Memory B cell (primary cell): ENCODE results near the gene FRYL.
"Not testable (repeated sequence)": the region's sequence is repeated elsewhere in the genome, so short reads cannot be mapped to it uniquely, and the experiment has no call there.

Experiments
- ATAC-seq: fragments of 150-1000 bp; cut with Tn5 transposase; 2 replicates; pipeline ENCODE4 v1.10.0; 2021; ENCODE audit warnings: low read depth, mild to moderate bottlenecking, moderate library complexity
- DNase-seq, 2 donors: peaks; one replicate each; pipeline ENCODE4 v3.0.0; 2022; ENCODE audit warnings: low spot score in 2 of 2
- H3K27ac Mint-ChIP-seq: one replicate; pipeline ENCODE4 v1.8.0; 2022; ENCODE audit warnings: mild to moderate bottlenecking, moderate library complexity, mixed read lengths
- H3K27me3 Mint-ChIP-seq: one replicate; pipeline ENCODE4 v1.8.0; 2022; ENCODE audit warnings: mixed read lengths
- H3K36me3 Mint-ChIP-seq: one replicate; pipeline ENCODE4 v1.8.0; 2022; ENCODE audit warnings: mild to moderate bottlenecking, mixed read lengths
- H3K4me1 Mint-ChIP-seq: one replicate; pipeline ENCODE4 v1.8.0; 2022; ENCODE audit warnings: mixed read lengths
- H3K4me3 Mint-ChIP-seq: one replicate; pipeline ENCODE4 v1.8.0; 2022; ENCODE audit warnings: mild to moderate bottlenecking, moderate library complexity, mixed read lengths
- H3K9me3 Mint-ChIP-seq: one replicate; pipeline ENCODE4 v1.8.0; 2022; ENCODE audit warnings: mixed read lengths

Gene FRYL

GRCh38 chr4:48748949-48749596 is 31.0 kb downstream of the FRYL start:
- Mint-ChIP-seq H3K36me3 (peaks cover 19% of the 10 kb centered on the region), H3K9me3 (no peaks in the 10 kb centered on the region), H3K4me1 (peaks cover 37% of the 10 kb centered on the region), H3K27ac (peak overlapping the region; percentile 11), H3K4me3 (no peak overlapping the region), H3K27me3 (no peaks in the 10 kb centered on the region)
- no peak for ATAC-seq
- DNase-seq: no peak

- no peaks in the 10 kb centered on the region for H3K9me3 Mint-ChIP-seq
- peak overlapping the region; percentile 53 for H3K27ac Mint-ChIP-seq
- peaks cover 17% of the 10 kb centered on the region for H3K36me3 Mint-ChIP-seq
- no peaks in the 10 kb centered on the region for H3K27me3 Mint-ChIP-seq
- ATAC-seq (no peak), DNase-seq (no peak)
- H3K4me3 Mint-ChIP-seq: no peak overlapping the region
- peaks cover 38% of the 10 kb centered on the region for H3K4me1 Mint-ChIP-seq
These were observed 33.3 kb downstream of the FRYL start for GRCh38 chr4:48746608-48747362.

- not testable (repeated sequence) for DNase-seq, H3K27me3 Mint-ChIP-seq, H3K9me3 Mint-ChIP-seq, H3K4me3 Mint-ChIP-seq, H3K27ac Mint-ChIP-seq, ATAC-seq
- peaks cover 17% of the 10 kb centered on the region for H3K36me3 Mint-ChIP-seq
- H3K4me1 Mint-ChIP-seq: peaks cover 36% of the 10 kb centered on the region
These were observed 34.9 kb downstream of the FRYL start for GRCh38 chr4:48745223-48745622.

GRCh38 chr4:48742412-48742811 is 37.7 kb downstream of the FRYL start:
- no peaks in the 10 kb centered on the region for H3K9me3 Mint-ChIP-seq
- H3K4me3 Mint-ChIP-seq: no peak overlapping the region
- H3K36me3 Mint-ChIP-seq: peaks cover 14% of the 10 kb centered on the region
- H3K27me3 Mint-ChIP-seq: no peaks in the 10 kb centered on the region
- peaks cover 37% of the 10 kb centered on the region for H3K4me1 Mint-ChIP-seq
- peak overlapping the region; percentile 56 for H3K27ac Mint-ChIP-seq
- no peak for ATAC-seq
- DNase-seq: no peak

GRCh38 chr4:48739560-48740019 is 40.5 kb downstream of the FRYL start:
- ATAC-seq (no peak), DNase-seq (no peak)
- Mint-ChIP-seq H3K4me3 (no peak overlapping the region), H3K36me3 (peaks cover 6% of the 10 kb centered on the region), H3K9me3 (peaks cover 3% of the 10 kb centered on the region), H3K27ac (peak overlapping the region; percentile 20), H3K4me1 (peaks cover 37% of the 10 kb centered on the region), H3K27me3 (no peaks in the 10 kb centered on the region)

GRCh38 chr4:48738856-48739255 is 41.2 kb downstream of the FRYL start:
- Mint-ChIP-seq H3K36me3 (peaks cover 6% of the 10 kb centered on the region), H3K4me1 (peaks cover 42% of the 10 kb centered on the region), H3K9me3 (peaks cover 3% of the 10 kb centered on the region), H3K27ac (peak overlapping the region; percentile 20), H3K27me3 (no peaks in the 10 kb centered on the region), H3K4me3 (no peak overlapping the region)
- ATAC-seq (no peak), DNase-seq (no peak)

- not testable (repeated sequence) for H3K9me3 Mint-ChIP-seq, ATAC-seq, DNase-seq, H3K27me3 Mint-ChIP-seq
- Mint-ChIP-seq H3K36me3 (peaks cover 17% of the 10 kb centered on the region), H3K4me1 (peaks cover 67% of the 10 kb centered on the region), H3K27ac (peak overlapping the region; percentile 28), H3K4me3 (peak overlapping the region; percentile 45)
These were observed 51.1 kb downstream of the FRYL start for GRCh38 chr4:48728906-48729496.

GRCh38 chr4:48727666-48728459 is 52.2 kb downstream of the FRYL start:
- Mint-ChIP-seq H3K27ac (peak overlapping the region; percentile 10), H3K36me3 (peaks cover 18% of the 10 kb centered on the region), H3K4me3 (peak overlapping the region; percentile 2), H3K9me3 (no peaks in the 10 kb centered on the region), H3K4me1 (peaks cover 66% of the 10 kb centered on the region), H3K27me3 (no peaks in the 10 kb centered on the region)
- DNase-seq: no peak
- no peak for ATAC-seq

GRCh38 chr4:48725414-48725813 is 54.7 kb downstream of the FRYL start:
- Mint-ChIP-seq H3K4me3 (no peak overlapping the region), H3K27me3 (no peaks in the 10 kb centered on the region), H3K4me1 (peaks cover 57% of the 10 kb centered on the region), H3K27ac (no peak overlapping the region), H3K36me3 (peaks cover 19% of the 10 kb centered on the region), H3K9me3 (peaks cover 1% of the 10 kb centered on the region)
- ATAC-seq (no peak), DNase-seq (no peak)

- ATAC-seq (no peak), DNase-seq (no peak)
- Mint-ChIP-seq H3K9me3 (peaks cover 5% of the 10 kb centered on the region), H3K4me1 (peaks cover 41% of the 10 kb centered on the region), H3K27me3 (no peaks in the 10 kb centered on the region), H3K27ac (peak overlapping the region; percentile 73), H3K36me3 (peaks cover 17% of the 10 kb centered on the region), H3K4me3 (no peak overlapping the region)
These were observed 57.3 kb downstream of the FRYL start for GRCh38 chr4:48722509-48723446.

GRCh38 chr4:48720459-48720858 is 59.6 kb downstream of the FRYL start:
- no peaks in the 10 kb centered on the region for H3K27me3 Mint-ChIP-seq
- no peak overlapping the region for H3K4me3 Mint-ChIP-seq
- DNase-seq: no peak
- H3K27ac Mint-ChIP-seq: no peak overlapping the region
- H3K36me3 Mint-ChIP-seq: peaks cover 19% of the 10 kb centered on the region
- H3K9me3 Mint-ChIP-seq: peaks cover 5% of the 10 kb centered on the region
- no peak for ATAC-seq
- peaks cover 26% of the 10 kb centered on the region for H3K4me1 Mint-ChIP-seq

GRCh38 chr4:48718818-48719465 is 61.1 kb downstream of the FRYL start:
- Mint-ChIP-seq H3K27ac (no peak overlapping the region), H3K4me1 (peaks cover 20% of the 10 kb centered on the region), H3K4me3 (no peak overlapping the region), H3K9me3 (peaks cover 5% of the 10 kb centered on the region), H3K27me3 (no peaks in the 10 kb centered on the region), H3K36me3 (peaks cover 17% of the 10 kb centered on the region)
- ATAC-seq: no peak
- no peak for DNase-seq
